ENCODE results near the gene ORAI2.

ORAI2 gene

DNA sequence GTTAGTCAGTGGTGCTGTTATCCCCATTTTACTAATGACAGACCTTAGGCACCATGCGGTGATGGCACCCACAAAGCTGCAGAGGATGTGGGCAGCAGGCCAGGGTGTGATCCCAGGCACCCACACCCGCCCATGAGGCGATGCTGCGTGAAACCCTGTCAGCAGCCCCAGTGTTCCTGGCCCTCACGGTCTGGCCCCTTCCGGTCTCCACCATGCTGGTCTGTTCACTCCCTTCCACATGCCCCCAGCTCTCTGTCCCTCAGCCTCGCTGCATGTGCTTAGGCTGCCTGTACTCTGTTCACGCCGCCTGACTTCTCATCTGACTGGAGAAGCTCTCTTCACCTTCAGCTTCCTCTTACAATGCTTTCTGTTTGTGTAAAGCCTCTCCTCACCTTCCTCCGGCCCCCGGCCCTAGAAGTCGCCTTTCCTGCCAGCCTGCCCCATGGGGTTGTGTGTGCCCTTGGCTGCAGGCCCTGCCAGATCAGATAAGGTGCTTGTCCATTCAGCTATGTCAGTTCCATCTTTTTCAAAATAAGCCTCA is 17.6 kb upstream of the ORAI2 start:
- Histone ChIP-seq H3K27me3 (ENCODE audit: insufficient read depth, poor library complexity, severe bottlenecking) (no peaks in the 10 kb centered on the region), H3K27ac (replicated peaks) (peak overlapping the region; percentile 68), H3K4me3 (replicated peaks; ENCODE audit: insufficient read depth, low read length) (no peak overlapping the region)
- DNase-seq (ENCODE audit: low read depth in 1 of 2, low spot score in 1 of 2): peak in 1 of 2 experiments; percentile 60
- TF ChIP-seq SPI1 (IDR thresholded peaks at IDR 0.05; ENCODE audit: borderline replicate concordance, low read depth) (no peak), GABPA (IDR thresholded peaks at IDR 0.05; ENCODE audit: low read depth) (no peak), POLR2AphosphoS5 (IDR thresholded peaks at IDR 0.05; ENCODE audit: low read depth) (peak; percentile 37; the same call in 1 of the 2 replicates)
- TF ChIP-seq, protein P1, sequence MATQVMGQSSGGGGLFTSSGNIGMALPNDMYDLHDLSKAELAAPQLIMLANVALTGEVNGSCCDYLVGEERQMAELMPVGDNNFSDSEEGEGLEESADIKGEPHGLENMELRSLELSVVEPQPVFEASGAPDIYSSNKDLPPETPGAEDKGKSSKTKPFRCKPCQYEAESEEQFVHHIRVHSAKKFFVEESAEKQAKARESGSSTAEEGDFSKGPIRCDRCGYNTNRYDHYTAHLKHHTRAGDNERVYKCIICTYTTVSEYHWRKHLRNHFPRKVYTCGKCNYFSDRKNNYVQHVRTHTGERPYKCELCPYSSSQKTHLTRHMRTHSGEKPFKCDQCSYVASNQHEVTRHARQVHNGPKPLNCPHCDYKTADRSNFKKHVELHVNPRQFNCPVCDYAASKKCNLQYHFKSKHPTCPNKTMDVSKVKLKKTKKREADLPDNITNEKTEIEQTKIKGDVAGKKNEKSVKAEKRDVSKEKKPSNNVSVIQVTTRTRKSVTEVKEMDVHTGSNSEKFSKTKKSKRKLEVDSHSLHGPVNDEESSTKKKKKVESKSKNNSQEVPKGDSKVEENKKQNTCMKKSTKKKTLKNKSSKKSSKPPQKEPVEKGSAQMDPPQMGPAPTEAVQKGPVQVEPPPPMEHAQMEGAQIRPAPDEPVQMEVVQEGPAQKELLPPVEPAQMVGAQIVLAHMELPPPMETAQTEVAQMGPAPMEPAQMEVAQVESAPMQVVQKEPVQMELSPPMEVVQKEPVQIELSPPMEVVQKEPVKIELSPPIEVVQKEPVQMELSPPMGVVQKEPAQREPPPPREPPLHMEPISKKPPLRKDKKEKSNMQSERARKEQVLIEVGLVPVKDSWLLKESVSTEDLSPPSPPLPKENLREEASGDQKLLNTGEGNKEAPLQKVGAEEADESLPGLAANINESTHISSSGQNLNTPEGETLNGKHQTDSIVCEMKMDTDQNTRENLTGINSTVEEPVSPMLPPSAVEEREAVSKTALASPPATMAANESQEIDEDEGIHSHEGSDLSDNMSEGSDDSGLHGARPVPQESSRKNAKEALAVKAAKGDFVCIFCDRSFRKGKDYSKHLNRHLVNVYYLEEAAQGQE (IDR thresholded peaks at IDR 0.05; ENCODE audit: insufficient replicate concordance, low read depth): no peak
- TF ChIP-seq, protein P2, sequence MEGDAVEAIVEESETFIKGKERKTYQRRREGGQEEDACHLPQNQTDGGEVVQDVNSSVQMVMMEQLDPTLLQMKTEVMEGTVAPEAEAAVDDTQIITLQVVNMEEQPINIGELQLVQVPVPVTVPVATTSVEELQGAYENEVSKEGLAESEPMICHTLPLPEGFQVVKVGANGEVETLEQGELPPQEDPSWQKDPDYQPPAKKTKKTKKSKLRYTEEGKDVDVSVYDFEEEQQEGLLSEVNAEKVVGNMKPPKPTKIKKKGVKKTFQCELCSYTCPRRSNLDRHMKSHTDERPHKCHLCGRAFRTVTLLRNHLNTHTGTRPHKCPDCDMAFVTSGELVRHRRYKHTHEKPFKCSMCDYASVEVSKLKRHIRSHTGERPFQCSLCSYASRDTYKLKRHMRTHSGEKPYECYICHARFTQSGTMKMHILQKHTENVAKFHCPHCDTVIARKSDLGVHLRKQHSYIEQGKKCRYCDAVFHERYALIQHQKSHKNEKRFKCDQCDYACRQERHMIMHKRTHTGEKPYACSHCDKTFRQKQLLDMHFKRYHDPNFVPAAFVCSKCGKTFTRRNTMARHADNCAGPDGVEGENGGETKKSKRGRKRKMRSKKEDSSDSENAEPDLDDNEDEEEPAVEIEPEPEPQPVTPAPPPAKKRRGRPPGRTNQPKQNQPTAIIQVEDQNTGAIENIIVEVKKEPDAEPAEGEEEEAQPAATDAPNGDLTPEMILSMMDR (IDR thresholded peaks at IDR 0.05; ENCODE audit: insufficient read depth, low read length): no peak

DNA sequence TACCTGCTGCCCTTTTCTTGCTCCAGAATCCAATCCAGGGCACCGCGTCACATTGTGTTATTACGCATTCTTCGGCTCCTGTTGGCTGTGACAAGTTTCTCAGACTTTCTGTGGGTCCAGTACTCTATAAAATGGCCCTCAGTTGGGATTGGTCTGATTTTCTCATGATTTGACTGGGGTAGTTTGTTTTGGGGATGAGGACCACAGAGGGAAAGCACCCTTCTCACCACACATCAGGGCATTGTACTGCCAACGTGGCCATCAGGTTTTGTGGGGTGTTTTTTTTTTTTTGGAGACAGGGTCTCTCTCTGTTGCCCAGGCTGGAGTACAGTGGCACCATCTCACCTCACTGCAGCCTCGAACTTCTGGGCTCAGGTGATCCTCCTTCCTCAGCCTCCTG is 17.0 kb upstream of the ORAI2 start:
- no peak overlapping the region for H3K4me3 ChIP-seq (replicated peaks; ENCODE audit: insufficient read depth, low read length)
- TF ChIP-seq, protein P2 (IDR thresholded peaks at IDR 0.05; ENCODE audit: insufficient read depth, low read length): no peak
- TF ChIP-seq GABPA (IDR thresholded peaks at IDR 0.05; ENCODE audit: low read depth): no peak
- TF ChIP-seq, protein P1 (IDR thresholded peaks at IDR 0.05; ENCODE audit: insufficient replicate concordance, low read depth): no peak
- TF ChIP-seq SPI1 (IDR thresholded peaks at IDR 0.05; ENCODE audit: borderline replicate concordance, low read depth): no peak
- TF ChIP-seq POLR2AphosphoS5 (IDR thresholded peaks at IDR 0.05; ENCODE audit: low read depth): no peak
- peak overlapping the region; percentile 68 for H3K27ac ChIP-seq (replicated peaks)
- H3K27me3 ChIP-seq (ENCODE audit: insufficient read depth, poor library complexity, severe bottlenecking): no peaks in the 10 kb centered on the region
- DNase-seq (ENCODE audit: low read depth in 1 of 2, low spot score in 1 of 2): no peak

DNA sequence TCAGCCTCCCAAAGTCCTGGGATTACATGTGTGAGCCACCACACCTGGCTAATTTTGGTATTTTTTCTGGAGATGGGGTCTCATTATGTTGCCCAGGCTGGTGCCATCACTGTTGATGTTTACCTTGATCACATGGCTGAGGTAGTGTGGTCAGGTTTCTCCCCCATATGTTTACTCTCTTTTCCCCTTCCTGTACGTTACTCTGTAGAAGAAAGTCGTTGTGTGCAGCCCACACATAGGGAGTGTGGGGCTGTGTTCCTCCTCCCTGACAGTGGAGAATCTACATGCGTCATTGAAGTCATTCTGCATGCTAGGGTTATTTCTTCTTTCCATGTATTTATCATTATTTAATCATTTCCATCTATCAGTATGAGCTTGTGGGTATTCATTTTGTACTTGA is 16.3 kb upstream of the ORAI2 start:
- DNase-seq (ENCODE audit: low read depth in 1 of 2, low spot score in 1 of 2): no peak
- Histone ChIP-seq H3K4me3 (replicated peaks; ENCODE audit: insufficient read depth, low read length) (no peak overlapping the region), H3K27ac (replicated peaks) (no peak overlapping the region), H3K27me3 (ENCODE audit: insufficient read depth, poor library complexity, severe bottlenecking) (no peaks in the 10 kb centered on the region)
- TF ChIP-seq, protein P2 (IDR thresholded peaks at IDR 0.05; ENCODE audit: insufficient read depth, low read length): no peak
- TF ChIP-seq POLR2AphosphoS5 (IDR thresholded peaks at IDR 0.05; ENCODE audit: low read depth) (no peak), GABPA (IDR thresholded peaks at IDR 0.05; ENCODE audit: low read depth) (no peak), SPI1 (IDR thresholded peaks at IDR 0.05; ENCODE audit: borderline replicate concordance, low read depth) (no peak)
- TF ChIP-seq, protein P1 (IDR thresholded peaks at IDR 0.05; ENCODE audit: insufficient replicate concordance, low read depth): no peak
